Hindlimb muscle (tissue), 1 donor: ENCODE measurements around the gene METTL1. TPM values are rescaled to one million over a fixed set of nuclear protein-coding genes. Genes with fewer than 3 reads are reported as not detected.
"Not testable (repeated sequence)": the region's sequence is repeated elsewhere in the genome, so short reads cannot be mapped to it uniquely, and the experiment has no call there.

Experiments used
- DNase-seq: peaks from one replicate; pipeline ENCODE4 v3.0.0-alpha.2; 2013
- polyA plus RNA-seq: library from polyadenylated mRNA; unstranded; fragments of 120-200 nt; gene quantifications from one replicate; pipeline ENCODE4 v1.2.1, GENCODE V29; 2013; ENCODE audit not compliant: insufficient read length

METTL1 gene
- polyA plus RNA-seq, 1 donor, result 22.1 TPM

GRCh38 chr12:57796996-57797395 lies 25.1 kb upstream of the METTL1 start:
- no peak for DNase-seq

GRCh38 chr12:57795354-57795753 lies 23.4 kb upstream of the METTL1 start:
- no peak for DNase-seq

GRCh38 chr12:57793920-57794319 lies 22.0 kb upstream of the METTL1 start:
- DNase-seq, result no peak

- DNase-seq, result no peak
These were observed 12.0 kb upstream of the METTL1 start for GRCh38 chr12:57783861-57784260.

- no peak for DNase-seq
These were observed 11.5 kb upstream of the METTL1 start for GRCh38 chr12:57783466-57783801.

- DNase-seq, result peak; percentile 95
These were observed 10.9 kb upstream of the METTL1 start, which contains the start of gene TSFM for GRCh38 chr12:57782608-57783465. Gene TSFM (plus strand): TSS chr12:57782787. CDS start chr12:57782802, 15 bp downstream.

GRCh38 chr12:57782243-57782607 lies 10.3 kb upstream of the METTL1 start:
- no peak for DNase-seq

- DNase-seq, result no peak
These were observed 9.9 kb upstream of the METTL1 start for GRCh38 chr12:57781801-57782200.

- DNase-seq, result no peak
These were observed 9.3 kb upstream of the METTL1 start for GRCh38 chr12:57781244-57781643.

- DNase-seq, result no peak
These were observed 8.5 kb upstream of the METTL1 start for GRCh38 chr12:57780284-57780897.

- no peak for DNase-seq
These were observed 7.8 kb upstream of the METTL1 start for GRCh38 chr12:57779736-57780135.

GRCh38 chr12:57777911-57778310 lies 6.0 kb upstream of the METTL1 start:
- no peak for DNase-seq

GRCh38 chr12:57777367-57777766 lies 5.5 kb upstream of the METTL1 start:
- no peak for DNase-seq

GRCh38 chr12:57776247-57776587 lies 4.3 kb upstream of the METTL1 start:
- DNase-seq, result no peak

GRCh38 chr12:57775563-57776246 lies 3.8 kb upstream of the METTL1 start:
- DNase-seq, result no peak

GRCh38 chr12:57775044-57775443 lies 3.1 kb upstream of the METTL1 start:
- no peak for DNase-seq

GRCh38 chr12:57774634-57775033 lies 2.7 kb upstream of the METTL1 start:
- not testable (repeated sequence) for DNase-seq

GRCh38 chr12:57772429-57773322 lies 771 bp upstream of the METTL1 start, which contains the start of gene EEF1AKMT3:
Gene EEF1AKMT3 (plus strand): TSS chr12:57772614. CDS start chr12:57772725, 111 bp downstream.
- peak; percentile 68 for DNase-seq

- DNase-seq, result peak; percentile 96
These were observed 551 bp downstream of the METTL1 start for GRCh38 chr12:57771236-57771872.

- no peak for DNase-seq
These were observed 1.2 kb downstream of the METTL1 start for GRCh38 chr12:57770734-57771133.

- no peak for DNase-seq
These were observed 2.3 kb downstream of the METTL1 start for GRCh38 chr12:57769594-57769993.

GRCh38 chr12:57767876-57768275 lies 4.0 kb downstream of the METTL1 start:
- no peak for DNase-seq
